Activated CD4-positive, alpha-beta T cell treated with anti-CD3 and anti-CD28 coated beads, Interleukin-10, Interleukin-2, amounts not matched to agents 100 ng/mL and 50 ng/mL, durations not matched to agents 16 hours and 8 hours (primary cell): ENCODE measurements around the gene CAPZA3.
"Not testable (repeated sequence)": the region's sequence is repeated elsewhere in the genome, so short reads cannot be mapped to it uniquely, and the experiment has no call there.

Source experiments
- DNase-seq: peaks from one replicate; pipeline ENCODE4 v3.0.0-alpha.2; 2020

CAPZA3 gene

GRCh38 chr12:18737819-18738218 lies at the start of gene CAPZA3, which contains the start of gene PLCZ1:
TSS of gene CAPZA3 (plus strand) at chr12:18738119. CDS start at chr12:18738269, 150 bp downstream.
TSS of gene PLCZ1 (minus strand) at chr12:18738012. CDS start at chr12:18737371, 641 bp downstream.
- no peak for DNase-seq

GRCh38 chr12:18689771-18690170 lies 48.1 kb upstream of the CAPZA3 start:
- DNase-seq: no peak

GRCh38 chr12:18690653-18691052 lies 47.3 kb upstream of the CAPZA3 start:
- DNase-seq: no peak

GRCh38 chr12:18693986-18694385 lies 43.9 kb upstream of the CAPZA3 start:
- DNase-seq: not testable (repeated sequence)

GRCh38 chr12:18696971-18697602 lies 40.8 kb upstream of the CAPZA3 start:
- no peak for DNase-seq

- DNase-seq: no peak
Observed at GRCh38 chr12:18700271-18700670, 37.6 kb upstream of the CAPZA3 start.

GRCh38 chr12:18703321-18703720 lies 34.6 kb upstream of the CAPZA3 start:
- no peak for DNase-seq

- no peak for DNase-seq
Observed at GRCh38 chr12:18703911-18704310, 34.0 kb upstream of the CAPZA3 start.

- no peak for DNase-seq
Observed at GRCh38 chr12:18706798-18707197, 31.1 kb upstream of the CAPZA3 start.

- no peak for DNase-seq
Observed at GRCh38 chr12:18716236-18716635, 21.7 kb upstream of the CAPZA3 start.

- no peak for DNase-seq
Observed at GRCh38 chr12:18718462-18718861, 19.5 kb upstream of the CAPZA3 start.

- DNase-seq: no peak
Observed at GRCh38 chr12:18719922-18720510, 17.9 kb upstream of the CAPZA3 start.

- DNase-seq: no peak
Observed at GRCh38 chr12:18720690-18721089, 17.2 kb upstream of the CAPZA3 start.

GRCh38 chr12:18721452-18721851 lies 16.5 kb upstream of the CAPZA3 start:
- DNase-seq: no peak

- DNase-seq: no peak
Observed at GRCh38 chr12:18723752-18724151, 14.2 kb upstream of the CAPZA3 start.

- DNase-seq: no peak
Observed at GRCh38 chr12:18731156-18731555, 6.8 kb upstream of the CAPZA3 start.

GRCh38 chr12:18747895-18748294 lies 10.0 kb downstream of the CAPZA3 start:
- no peak for DNase-seq

- no peak for DNase-seq
Observed at GRCh38 chr12:18749386-18749957, 11.6 kb downstream of the CAPZA3 start.

GRCh38 chr12:18750085-18750484 lies 12.2 kb downstream of the CAPZA3 start:
- DNase-seq: no peak

GRCh38 chr12:18751866-18752265 lies 13.9 kb downstream of the CAPZA3 start:
- DNase-seq: no peak

- DNase-seq: no peak
Observed at GRCh38 chr12:18752280-18752920, 14.5 kb downstream of the CAPZA3 start.

- DNase-seq: no peak
Observed at GRCh38 chr12:18752947-18753346, 15.0 kb downstream of the CAPZA3 start.

- no peak for DNase-seq
Observed at GRCh38 chr12:18753481-18754123, 15.7 kb downstream of the CAPZA3 start.
